Body of pancreas (tissue), 4 donors: Measurements from ENCODE around the gene SPOCD1. TPM values are rescaled to one million over a fixed set of nuclear protein-coding genes. Genes with fewer than 3 reads are reported as not detected.

Experiments
- ATAC-seq: fragments of 150-250 bp; one replicate; pipeline ENCODE4 v1.9.1; 2016
- DNase-seq, 4 donors: peaks; one replicate each; pipeline ENCODE4 v3.0.0-alpha.2; 2019
- H3K27ac ChIP-seq, 4 donors: fragments of 200-600 bp; sonication (generic); 1 replicate in 3 of 4; 2 replicates in 1 of 4; pipeline versions ENCODE4 v1.5.1 to v1.6.1; 2016 to 2019; ENCODE audit warnings: mild to moderate bottlenecking in 1 of 4, mixed read lengths in 1 of 4, moderate library complexity in 1 of 4
- H3K27me3 ChIP-seq, 2 donors: fragments of 200-600 bp; sonication (generic); one replicate each; pipeline ENCODE4 v1.6.0; 2016; ENCODE audit warnings: mild to moderate bottlenecking in 1 of 2
- H3K36me3 ChIP-seq, 2 donors: fragments of 200-600 bp; sonication (generic); replicated peaks in 1 of 2; 2 replicates each; pipeline ENCODE4 v1.5.1; 2016; ENCODE audit warnings: low read depth in 2 of 2; ENCODE audit not compliant: insufficient read depth in 1 of 2
- H3K4me1 ChIP-seq: fragments of 200-600 bp; sonication (generic); one replicate; pipeline ENCODE4 v1.6.0; 2016
- H3K4me3 ChIP-seq, 2 donors: fragments of 200-600 bp; sonication (generic); 1 replicate in 1 of 2; 2 replicates in 1 of 2; pipeline ENCODE4 v1.5.1; 2016 to 2019
- H3K9me3 ChIP-seq, 3 donors: fragments of 200-600 bp; sonication (generic); 1 replicate in 2 of 3; 2 replicates in 1 of 3; pipeline ENCODE4 v1.5.1; 2016
- CTCF ChIP-seq, 7 experiments: fragments of 450-650 bp in 4 of 7; fragments of 200-600 bp in 3 of 7; sonication (generic) in 3 of 7; IDR thresholded peaks; one replicate each; pipeline ENCODE4 v1.5.1; 2016 to 2019; ENCODE audit warnings: antibody characterized with exemption in 7 of 7
- POLR2A ChIP-seq, 3 donors: fragments of 450-650 bp; IDR thresholded peaks; one replicate each; pipeline ENCODE4 v1.6.1; 2016; ENCODE audit warnings: antibody characterized with exemption in 3 of 3, mild to moderate bottlenecking in 2 of 3
- WGBS, 2 donors: methylation state at CpG; one replicate each; pipeline ENCODE4 v1.1.5; 2017; 5-methylcytosine and 5-hydroxymethylcytosine counted together
- intact Hi-C: fragments of 100-400 bp; cut with DNase I; formaldehyde crosslinking; loops from one replicate; pipeline ENCODE4 v1.15.1; 2023
- total RNA-seq, 2 donors: library from RNA; depleted of rRNA; stranded (reverse); fragments of >200 nt; gene quantifications; one replicate each; pipeline ENCODE4 v1.1.0, GENCODE V29; 2016

Gene SPOCD1
- total RNA-seq, 2 donors from 2014 or later, result 0.26 TPM; not detected in 1

- ATAC-seq, result no peak
- 80 to 81% methylated on average over 8 of the region's 8 CpGs for WGBS, 2 donors
- intact Hi-C loops, result no loop called here
These were observed 58.6 kb downstream of the SPOCD1 start for GRCh38 chr1:31757204-31757679.

GRCh38 chr1:31756578-31756977, 59.2 kb downstream of the SPOCD1 start:
- Histone ChIP-seq H3K4me3 (no peak overlapping the region), H3K4me1 (peaks cover 26% of the 10 kb centered on the region), H3K36me3 (no peaks in the 10 kb centered on the region), H3K9me3 (no peaks in the 10 kb centered on the region), H3K27me3 (no peaks in the 10 kb centered on the region), H3K27ac (no peak overlapping the region)
- 93% methylated on average over 13 of the region's 13 CpGs for WGBS, 2 donors
- TF ChIP-seq CTCF (IDR thresholded peaks at IDR 0.05), result no peak
- TF ChIP-seq POLR2A (IDR thresholded peaks at IDR 0.05), result no peak
- intact Hi-C loops, result no loop called here
- DNase-seq, result no peak
- no peak for ATAC-seq

More at GRCh38 chr1:31757204-31757679, 58.6 kb downstream of the SPOCD1 start:
- no peak for TF ChIP-seq POLR2A (IDR thresholded peaks at IDR 0.05)
- TF ChIP-seq CTCF (IDR thresholded peaks at IDR 0.05), result no peak
- Histone ChIP-seq H3K4me1 (peaks cover 26% of the 10 kb centered on the region), H3K9me3 (no peaks in the 10 kb centered on the region), H3K27ac (no peak overlapping the region), H3K4me3 (no peak overlapping the region), H3K27me3 (no peaks in the 10 kb centered on the region), H3K36me3 (no peaks in the 10 kb centered on the region)
- no peak for DNase-seq

- H3K4me1 ChIP-seq, result peaks cover 20% of the 10 kb centered on the region
- H3K27ac ChIP-seq, result no peak overlapping the region
- DNase-seq (no peak), ATAC-seq (no peak)
- 87 to 93% methylated on average over 21 to 22 of the region's 30 CpGs for WGBS, 2 donors
- no peaks in the 10 kb centered on the region for H3K9me3 ChIP-seq
- TF ChIP-seq CTCF (IDR thresholded peaks at IDR 0.05) (no peak), POLR2A (IDR thresholded peaks at IDR 0.05) (no peak)
- H3K36me3 ChIP-seq, result no peaks in the 10 kb centered on the region
- H3K27me3 ChIP-seq, result no peaks in the 10 kb centered on the region
- H3K4me3 ChIP-seq, result no peak overlapping the region
- intact Hi-C loops, result no loop called here
These were observed 59.9 kb downstream of the SPOCD1 start for GRCh38 chr1:31755850-31756492.

GRCh38 chr1:31755197-31755611, 60.6 kb downstream of the SPOCD1 start:
- Histone ChIP-seq H3K9me3 (no peaks in the 10 kb centered on the region), H3K36me3 (no peaks in the 10 kb centered on the region), H3K27ac (no peak overlapping the region), H3K4me1 (peaks cover 12% of the 10 kb centered on the region), H3K27me3 (no peaks in the 10 kb centered on the region), H3K4me3 (no peak overlapping the region)
- no peak for DNase-seq
- TF ChIP-seq POLR2A (IDR thresholded peaks at IDR 0.05), result no peak
- no peak for TF ChIP-seq CTCF (IDR thresholded peaks at IDR 0.05)
- WGBS, 2 donors, result 79 to 80% methylated on average over 7 to 9 of the region's 9 CpGs
- ATAC-seq, result no peak
- intact Hi-C loops, result no loop called here

GRCh38 chr1:31754397-31754796, 61.4 kb downstream of the SPOCD1 start:
- no peak overlapping the region for H3K4me3 ChIP-seq
- H3K27ac ChIP-seq, result no peak overlapping the region
- DNase-seq (no peak), ATAC-seq (no peak)
- no peaks in the 10 kb centered on the region for H3K9me3 ChIP-seq
- peaks cover 11% of the 10 kb centered on the region for H3K4me1 ChIP-seq
- no peaks in the 10 kb centered on the region for H3K27me3 ChIP-seq
- intact Hi-C loops, result no loop called here
- no peaks in the 10 kb centered on the region for H3K36me3 ChIP-seq
- TF ChIP-seq POLR2A (IDR thresholded peaks at IDR 0.05) (no peak), CTCF (IDR thresholded peaks at IDR 0.05) (no peak)
- 94 to 96% methylated on average over 15 of the region's 15 CpGs for WGBS, 2 donors
